Camera-type eye (tissue), 1 donor: Measurements from ENCODE around the gene CNGA2. TPM values are rescaled to one million over a fixed set of nuclear protein-coding genes. Genes with fewer than 3 reads are reported as not detected.

ENCODE experiments used
- total RNA-seq: library from RNA; depleted of rRNA; stranded (reverse); fragments of >200 nt; gene quantifications from one replicate; pipeline ENCODE4 v1.2.3, GENCODE V29; 2014

The CNGA2 gene
- total RNA-seq, result not detected

GRCh38 chrX:151734446-151734845, at the start of gene CNGA2:
TSS of gene CNGA2 (plus strand) at chrX:151734746. CDS start at chrX:151738484, 3,738 bp downstream.

GRCh38 chrX:151694661-151695582, 39.6 kb upstream of the CNGA2 start, which contains the start of gene PRRG3:
TSS of gene PRRG3 (plus strand) at chrX:151695458. CDS start at chrX:151698815, 3,357 bp downstream.

GRCh38 chrX:151715752-151716151, 18.8 kb upstream of the CNGA2 start, which contains the start of gene FATE1:
TSS of gene FATE1 (plus strand) at chrX:151716035. CDS start at chrX:151716120, 85 bp downstream.

Other genes starting within 250 kb of the CNGA2 start
- not detected for gene PASD1, start 171.1 kb upstream of the CNGA2 start, total RNA-seq
- 24.4 TPM for gene PRRG3, start 39.3 kb upstream of the CNGA2 start, total RNA-seq
- not detected for gene FATE1, start 18.7 kb upstream of the CNGA2 start, total RNA-seq
- gene MAGEA4, start 178.1 kb downstream of the CNGA2 start, total RNA-seq, result not detected
- 89.1 TPM for gene GABRE, start 239.9 kb downstream of the CNGA2 start, total RNA-seq